ENCODE results near the gene HOXD11. TPM values are rescaled to one million over a fixed set of nuclear protein-coding genes. Genes with fewer than 3 reads are reported as not detected.

HOXD11 gene
- total RNA-seq, 4 donors from 2014 or later = not detected

GRCh38 chr2:176157499-176158185 is 50.6 kb downstream of the HOXD11 start:
- Histone ChIP-seq H3K27me3 (peaks cover 99% of the 10 kb centered on the region), H3K9me3 (no peaks in the 10 kb centered on the region), H3K36me3 (peaks cover 6% of the 10 kb centered on the region), H3K4me1 (peaks cover 53% of the 10 kb centered on the region), H3K27ac (no peak overlapping the region), H3K4me3 (peak overlapping the region; percentile 45)
- no peak for TF ChIP-seq EP300 (IDR thresholded peaks at IDR 0.05)
- no peak for TF ChIP-seq POLR2A (IDR thresholded peaks at IDR 0.05)
- no peak for TF ChIP-seq CTCF (IDR thresholded peaks at IDR 0.05)
- TF ChIP-seq POLR2AphosphoS5 (IDR thresholded peaks at IDR 0.05) = no peak
- peak in 1 of 2 donors; percentile 58 for DNase-seq (ENCODE audit: low spot score in 2 of 2)
- WGBS = 5% methylated on average over 33 of the region's 43 CpGs

GRCh38 chr2:176158186-176158591 is 51.1 kb downstream of the HOXD11 start:
- Histone ChIP-seq H3K9me3 (no peaks in the 10 kb centered on the region), H3K4me3 (peak overlapping the region; percentile 45), H3K4me1 (peaks cover 53% of the 10 kb centered on the region), H3K36me3 (peaks cover 2% of the 10 kb centered on the region), H3K27ac (no peak overlapping the region), H3K27me3 (peaks cover 99% of the 10 kb centered on the region)
- DNase-seq (ENCODE audit: low spot score in 2 of 2) = no peak
- TF ChIP-seq EP300 (IDR thresholded peaks at IDR 0.05) = no peak
- 16% methylated on average over 22 of the region's 22 CpGs for WGBS

- no peak for DNase-seq (ENCODE audit: low spot score in 2 of 2)
- H3K9me3 ChIP-seq = no peaks in the 10 kb centered on the region
- no peaks in the 10 kb centered on the region for H3K36me3 ChIP-seq
- no peak overlapping the region for H3K27ac ChIP-seq
- TF ChIP-seq CTCF (IDR thresholded peaks at IDR 0.05) (no peak), POLR2A (IDR thresholded peaks at IDR 0.05) (no peak), POLR2AphosphoS5 (IDR thresholded peaks at IDR 0.05) (no peak), EP300 (IDR thresholded peaks at IDR 0.05) (no peak)
- peak overlapping the region; percentile 26 for H3K4me3 ChIP-seq
- H3K27me3 ChIP-seq = peaks cover 99% of the 10 kb centered on the region
- WGBS = 45% methylated on average over 14 of the region's 39 CpGs
- peaks cover 53% of the 10 kb centered on the region for H3K4me1 ChIP-seq
Observed at GRCh38 chr2:176158855-176159662, 52.0 kb downstream of the HOXD11 start.

Other genes starting within 250 kb of the HOXD11 start
- gene LNPK, start 105.0 kb upstream of the HOXD11 start, total RNA-seq = 10 to 100 TPM; 23.1 to 36.1 (median 25.8) TPM
- gene EVX2, start 23.3 kb upstream of the HOXD11 start, total RNA-seq = not detected
- under 1 TPM in 1 of 4 donors, not detected in 3; 0.19 TPM for gene HOXD13, start 14.6 kb upstream of the HOXD11 start, total RNA-seq
- not detected for gene HOXD12, start 7.5 kb upstream of the HOXD11 start, total RNA-seq
- under 1 TPM in 2 of 4 donors, not detected in 2; 0.56 to 0.59 TPM for gene HOXD10, start 9.5 kb downstream of the HOXD11 start, total RNA-seq
- 1 to 10 TPM in 2 of 4 donors, under 1 TPM in 1, not detected in 1; 0.26 to 3.1 (median 2.6) TPM for gene HOXD9, start 15.4 kb downstream of the HOXD11 start, total RNA-seq
- gene HOXD8, start 22.4 kb downstream of the HOXD11 start, total RNA-seq = 1 to 10 TPM; 1.4 to 6.0 (median 2.6) TPM
- gene HOXD4, start 44.3 kb downstream of the HOXD11 start, total RNA-seq = 1 to 10 TPM in 2 of 4 donors, not detected in 2; 1.9 to 3.1 TPM
- gene HOXD3, start 50.0 kb downstream of the HOXD11 start, total RNA-seq = 1 to 10 TPM in 2 of 4 donors, under 1 TPM in 2; 0.49 to 3.5 (median 1.5) TPM
- under 1 TPM in 2 of 4 donors, not detected in 2; 0.85 to 0.89 TPM for gene HOXD1, start 81.4 kb downstream of the HOXD11 start, total RNA-seq
- gene MTX2, start 162.2 kb downstream of the HOXD11 start, total RNA-seq = 10 to 100 TPM; 23.3 to 33.5 (median 31.2) TPM

All from suprapubic skin (tissue), 4 donors.